Prostate gland (tissue), 2 donors: ENCODE results near the gene TMED9.

Experiments
- POLR2A ChIP-seq: fragments of 450-650 bp; IDR thresholded peaks from one replicate; pipeline ENCODE4 v1.6.1; 2016; ENCODE audit warnings: antibody characterized with exemption, mild to moderate bottlenecking
- POLR2AphosphoS5 ChIP-seq: sonication (generic); formaldehyde crosslinking; IDR thresholded peaks from one replicate; pipeline ENCODE4 v1.6.1; 2017; ENCODE audit warnings: antibody characterized with exemption
- TF ChIP-seq, protein P1 (sequence below), 4 experiments: fragments of 200-600 bp in 2 of 4; fragments of 450-650 bp in 2 of 4; sonication (generic) in 2 of 4; IDR thresholded peaks; 1 replicate in 3 of 4; 2 replicates in 1 of 4; pipeline ENCODE4 v1.5.1; 2016 to 2019; ENCODE audit warnings: antibody characterized with exemption in 4 of 4, mild to moderate bottlenecking in 2 of 4, moderate library complexity in 2 of 4

DNA sequence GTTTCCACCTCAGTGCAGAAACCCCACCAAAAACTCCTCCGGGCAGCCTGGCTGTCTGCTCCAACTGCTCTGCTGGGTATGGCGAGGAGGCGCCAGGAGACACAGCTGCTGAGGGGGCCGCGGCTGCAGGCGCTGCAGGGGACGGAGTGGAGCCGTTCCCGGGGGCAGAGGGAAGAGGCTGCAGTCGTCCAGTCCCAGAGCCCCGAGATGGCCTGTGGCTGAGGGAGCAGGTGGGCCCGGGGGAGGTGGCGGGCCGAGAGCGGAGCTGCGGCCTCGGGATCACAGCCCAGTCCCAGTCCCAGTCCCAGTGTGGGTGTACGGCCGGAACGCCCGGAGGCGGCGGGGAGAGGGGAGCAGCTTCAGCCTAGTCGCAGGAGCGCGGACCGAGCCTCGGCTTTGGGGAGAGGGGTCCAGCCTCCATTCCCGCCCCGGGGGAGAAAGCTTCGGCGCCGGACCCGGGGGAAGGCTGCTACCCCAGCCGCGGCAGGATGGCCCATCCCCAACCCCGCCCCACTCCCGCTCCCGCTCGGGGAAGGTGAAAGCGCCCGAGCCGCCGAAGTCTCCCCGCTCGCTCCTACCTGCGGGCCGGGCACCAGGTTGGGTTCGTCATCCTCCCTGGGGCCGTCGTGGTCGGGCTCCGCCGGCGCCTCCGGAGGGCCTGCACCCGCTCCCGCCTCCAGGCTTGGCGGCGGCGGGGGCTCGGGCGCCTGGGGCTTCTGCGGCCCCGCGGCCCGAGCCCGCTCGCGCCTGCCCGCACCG is 38.2 kb upstream of the TMED9 start:
- TF ChIP-seq, protein P1, sequence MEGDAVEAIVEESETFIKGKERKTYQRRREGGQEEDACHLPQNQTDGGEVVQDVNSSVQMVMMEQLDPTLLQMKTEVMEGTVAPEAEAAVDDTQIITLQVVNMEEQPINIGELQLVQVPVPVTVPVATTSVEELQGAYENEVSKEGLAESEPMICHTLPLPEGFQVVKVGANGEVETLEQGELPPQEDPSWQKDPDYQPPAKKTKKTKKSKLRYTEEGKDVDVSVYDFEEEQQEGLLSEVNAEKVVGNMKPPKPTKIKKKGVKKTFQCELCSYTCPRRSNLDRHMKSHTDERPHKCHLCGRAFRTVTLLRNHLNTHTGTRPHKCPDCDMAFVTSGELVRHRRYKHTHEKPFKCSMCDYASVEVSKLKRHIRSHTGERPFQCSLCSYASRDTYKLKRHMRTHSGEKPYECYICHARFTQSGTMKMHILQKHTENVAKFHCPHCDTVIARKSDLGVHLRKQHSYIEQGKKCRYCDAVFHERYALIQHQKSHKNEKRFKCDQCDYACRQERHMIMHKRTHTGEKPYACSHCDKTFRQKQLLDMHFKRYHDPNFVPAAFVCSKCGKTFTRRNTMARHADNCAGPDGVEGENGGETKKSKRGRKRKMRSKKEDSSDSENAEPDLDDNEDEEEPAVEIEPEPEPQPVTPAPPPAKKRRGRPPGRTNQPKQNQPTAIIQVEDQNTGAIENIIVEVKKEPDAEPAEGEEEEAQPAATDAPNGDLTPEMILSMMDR (IDR thresholded peaks at IDR 0.05) = no peak
- TF ChIP-seq POLR2AphosphoS5 (no peak), POLR2A (no peak)
